Stimulated activated CD8-positive, alpha-beta memory T cell treated with anti-CD3 and anti-CD28 coated beads, Interleukin-12 subunit alpha, Interleukin-12 subunit beta, amount 100 ng/mL, for 1 hour (primary cell): ENCODE measurements around the gene COL15A1.
"Not testable (repeated sequence)": the region's sequence is repeated elsewhere in the genome, so short reads cannot be mapped to it uniquely, and the experiment has no call there.

Source experiments
- DNase-seq: peaks from one replicate; pipeline ENCODE4 v3.0.0-alpha.2; 2020; ENCODE audit warnings: low read depth

The COL15A1 gene

GRCh38 chr9:99079542-99079941 is 135.8 kb downstream of the COL15A1 start:
- DNase-seq: no peak

GRCh38 chr9:99083051-99083450 is 139.3 kb downstream of the COL15A1 start:
- DNase-seq: no peak

DNA sequence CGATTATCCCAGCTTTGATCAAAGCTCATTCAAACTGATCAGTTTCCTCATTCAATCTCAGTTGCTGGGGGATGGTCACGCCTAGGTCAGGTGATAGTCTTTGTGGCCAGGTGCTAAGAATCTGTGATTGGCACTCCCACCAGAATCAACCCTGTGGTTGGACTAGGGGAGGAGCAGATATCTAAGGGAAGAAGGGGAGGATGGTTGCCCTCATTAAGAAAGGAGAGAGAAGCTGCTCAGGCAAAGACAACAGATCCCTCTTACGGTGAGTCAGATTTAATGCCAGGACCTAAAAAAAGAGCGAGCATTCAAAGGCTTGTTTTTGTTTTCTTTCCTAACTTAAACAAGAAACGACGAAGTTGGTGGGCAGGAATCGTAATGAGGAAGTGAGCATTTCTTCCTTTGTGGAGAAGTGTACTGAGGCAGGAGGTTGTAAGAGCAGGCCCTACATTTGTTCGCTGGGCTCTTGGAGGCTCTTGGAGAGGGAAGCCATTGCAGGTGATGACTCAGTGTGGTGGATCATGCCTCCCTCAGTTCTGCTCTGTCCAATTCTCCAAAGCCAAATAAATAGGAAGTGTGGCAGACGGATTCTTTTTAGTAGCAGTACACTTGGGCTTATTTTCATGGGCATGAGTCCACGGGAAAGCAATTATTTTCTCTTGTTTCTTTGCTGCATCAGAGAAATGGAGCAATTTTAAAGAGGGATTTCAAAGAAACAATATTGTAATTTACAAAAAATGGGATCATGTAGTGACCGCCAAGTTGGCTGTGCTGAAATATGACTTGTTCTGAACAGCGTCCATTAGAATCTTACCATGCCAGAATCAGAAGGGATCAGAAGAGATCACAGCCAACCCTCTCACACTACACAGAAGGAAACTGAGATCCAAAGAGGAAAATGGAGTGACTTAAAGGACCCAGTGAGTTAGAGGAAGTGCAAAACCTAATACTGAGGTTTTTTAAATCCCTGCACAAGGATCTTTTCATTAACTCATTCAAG is 142.5 kb downstream of the COL15A1 start:
- no peak for DNase-seq

GRCh38 chr9:99087462-99087861 is 143.8 kb downstream of the COL15A1 start:
- no peak for DNase-seq

DNA sequence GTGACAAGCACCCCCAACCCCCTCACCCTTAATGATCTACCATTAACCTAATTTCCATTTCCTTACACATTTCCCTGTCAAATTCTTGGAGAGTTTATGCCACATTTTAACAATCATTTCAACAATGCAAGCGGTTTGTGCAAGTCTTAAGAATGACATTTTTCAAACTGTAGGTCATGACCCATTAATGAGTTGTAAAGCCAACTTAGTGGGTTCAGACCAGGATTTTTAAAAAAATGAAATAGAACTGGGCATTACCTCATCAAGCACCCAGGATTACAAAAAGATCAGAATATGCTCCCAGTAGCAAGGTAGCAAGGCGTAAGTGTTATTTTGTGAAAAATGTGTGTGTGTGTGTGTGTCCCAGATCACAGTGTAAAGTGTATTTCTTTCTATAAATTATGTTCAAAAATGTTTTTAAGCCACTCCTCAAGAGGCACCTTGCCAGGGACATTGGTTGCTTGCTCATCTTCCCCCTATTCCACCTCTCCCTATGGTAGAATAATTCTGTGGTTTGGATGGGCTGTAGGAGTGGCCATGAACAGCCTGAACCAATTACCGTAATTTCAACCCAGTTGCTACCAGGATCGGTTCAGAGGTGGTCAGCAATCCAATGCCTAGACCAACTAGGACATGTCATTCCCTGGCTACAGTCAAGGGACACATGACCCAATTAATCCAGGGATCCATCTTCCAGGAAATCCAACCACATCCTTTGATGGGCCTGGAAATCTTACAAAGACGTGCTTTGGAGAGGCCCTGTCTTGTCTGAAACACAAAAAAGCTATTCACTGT is 146.8 kb downstream of the COL15A1 start:
- no peak for DNase-seq

- no peak for DNase-seq
Observed at GRCh38 chr9:99092643-99093491, 149.2 kb downstream of the COL15A1 start.

DNA sequence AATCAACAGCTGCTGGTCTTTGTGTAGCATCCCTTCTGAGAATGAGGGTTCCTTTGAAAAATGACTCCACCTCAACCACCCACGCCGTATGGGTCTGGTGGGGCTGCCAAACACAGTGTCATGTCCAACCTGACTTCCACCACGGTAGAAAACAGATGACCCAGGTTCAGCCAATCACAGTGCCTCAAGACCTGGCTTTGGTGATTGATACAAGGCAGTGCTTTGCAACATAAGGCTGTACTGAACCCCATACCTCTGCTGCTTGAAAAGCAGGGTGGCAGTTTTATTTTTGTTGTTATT is 149.7 kb downstream of the COL15A1 start:
- no peak for DNase-seq

DNA sequence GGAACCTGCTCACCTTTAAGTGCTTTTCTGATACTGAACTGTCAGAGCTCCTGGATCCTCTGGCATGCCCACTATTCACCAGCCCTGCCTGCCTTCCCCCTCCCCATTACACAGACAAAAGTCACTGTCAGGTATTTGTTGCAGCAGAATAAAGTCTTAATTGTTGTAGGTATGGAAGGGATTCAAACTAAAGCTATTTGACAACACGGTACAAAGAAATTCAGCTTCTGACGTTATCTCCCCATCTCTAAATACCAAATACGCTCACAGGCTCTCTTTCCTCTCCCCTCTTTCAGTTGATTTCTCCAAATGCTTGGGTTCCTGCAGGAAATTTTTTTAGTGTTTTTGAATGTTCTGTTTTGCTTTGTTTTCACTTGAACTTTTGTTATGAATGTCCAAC is 151.9 kb downstream of the COL15A1 start:
- DNase-seq: no peak

- DNase-seq: no peak
Observed at GRCh38 chr9:99096409-99096808, 152.7 kb downstream of the COL15A1 start.

- DNase-seq: not testable (repeated sequence)
Observed at GRCh38 chr9:99099806-99100585, 156.3 kb downstream of the COL15A1 start.

GRCh38 chr9:99101271-99101670 is 157.6 kb downstream of the COL15A1 start:
- DNase-seq: no peak

DNA sequence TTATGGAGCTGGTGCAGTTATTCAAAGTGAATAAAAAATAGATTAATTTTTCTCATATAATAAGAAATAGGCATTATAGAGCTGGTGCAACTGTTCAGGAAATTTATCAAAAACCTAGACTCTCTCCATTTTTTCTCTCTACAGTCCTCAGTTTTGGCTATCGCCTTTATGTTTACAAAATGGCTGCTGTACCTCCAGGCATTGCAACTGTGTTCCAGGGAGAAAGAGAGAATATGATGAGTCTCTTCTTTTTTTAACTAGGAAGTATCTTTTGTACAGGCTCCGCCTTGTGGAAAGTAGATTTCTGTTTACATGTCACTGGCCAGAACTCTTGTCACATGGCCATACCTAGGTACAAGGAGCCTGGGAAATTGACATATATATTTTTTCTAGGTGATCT is 158.1 kb downstream of the COL15A1 start:
- no peak for DNase-seq

- no peak for DNase-seq
Observed at GRCh38 chr9:99103054-99103895, 159.6 kb downstream of the COL15A1 start.

DNA sequence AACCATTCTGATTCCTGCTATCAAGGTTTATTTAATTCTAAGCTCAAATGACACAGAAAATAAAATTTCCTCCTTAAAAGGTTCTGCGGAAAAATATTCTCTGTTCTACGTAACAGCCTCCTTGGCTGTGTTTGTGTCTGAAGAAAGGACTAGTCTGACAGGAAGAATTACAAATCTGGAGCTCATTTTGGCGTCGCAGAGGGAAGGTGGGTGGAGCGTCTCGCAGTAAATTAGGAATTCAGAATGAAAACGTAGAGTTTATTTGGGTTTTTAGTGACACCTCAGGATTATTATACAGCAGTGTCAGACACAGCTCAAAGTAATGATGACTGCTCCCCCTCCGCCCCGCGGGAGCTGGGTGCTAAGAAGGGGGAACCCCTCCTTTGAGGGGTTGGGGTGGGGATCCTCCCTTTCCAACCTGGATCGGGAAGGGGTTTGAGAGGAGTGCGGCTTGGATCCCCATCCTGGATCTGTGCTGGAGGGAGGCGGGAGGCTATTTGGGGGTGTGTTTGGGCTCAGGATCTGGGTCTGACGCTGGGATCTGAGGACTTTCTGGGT is 160.3 kb downstream of the COL15A1 start:
- DNase-seq: no peak

DNA sequence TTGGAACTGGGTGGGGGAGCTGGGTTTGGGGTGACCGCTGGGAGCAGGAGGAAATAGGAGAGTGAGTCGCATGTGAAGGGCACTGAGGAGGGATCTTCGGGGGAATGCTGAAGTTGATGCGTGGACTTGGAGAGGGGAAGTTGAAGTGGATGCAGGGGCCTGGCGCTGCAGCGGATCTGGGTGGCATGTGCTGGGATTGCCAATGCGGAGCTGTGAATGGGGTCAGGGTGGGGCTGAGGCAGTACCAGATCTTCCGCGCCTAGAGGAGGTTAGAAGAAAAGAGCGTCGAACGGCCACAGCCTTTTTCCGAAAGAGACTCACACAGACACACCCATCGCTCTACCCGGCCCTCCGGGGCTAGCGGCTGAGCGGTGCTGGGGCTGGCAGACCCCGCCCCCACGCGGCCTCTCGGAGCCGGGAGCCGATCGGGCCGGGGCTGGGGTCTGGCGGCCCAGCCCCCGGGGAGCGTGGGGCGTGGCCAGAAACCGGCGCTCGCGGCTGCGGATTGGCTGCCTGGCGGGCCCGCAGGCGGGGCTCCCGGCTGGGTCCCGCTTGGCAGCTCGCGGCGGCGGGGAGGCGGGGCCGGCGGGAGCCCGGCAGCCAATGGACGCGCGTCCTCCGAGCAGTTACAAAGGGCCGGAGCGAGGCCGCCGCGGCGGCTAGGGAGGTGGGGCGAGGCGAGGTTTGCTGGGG is 160.9 kb downstream of the COL15A1 start, which contains the start of gene TGFBR1:
TGFBR1 (plus strand) TSS at position 655 of the 693 bp plus-strand sequence. CDS start 93 bp downstream, outside the sequence.
- peak; percentile 78 for DNase-seq

DNA sequence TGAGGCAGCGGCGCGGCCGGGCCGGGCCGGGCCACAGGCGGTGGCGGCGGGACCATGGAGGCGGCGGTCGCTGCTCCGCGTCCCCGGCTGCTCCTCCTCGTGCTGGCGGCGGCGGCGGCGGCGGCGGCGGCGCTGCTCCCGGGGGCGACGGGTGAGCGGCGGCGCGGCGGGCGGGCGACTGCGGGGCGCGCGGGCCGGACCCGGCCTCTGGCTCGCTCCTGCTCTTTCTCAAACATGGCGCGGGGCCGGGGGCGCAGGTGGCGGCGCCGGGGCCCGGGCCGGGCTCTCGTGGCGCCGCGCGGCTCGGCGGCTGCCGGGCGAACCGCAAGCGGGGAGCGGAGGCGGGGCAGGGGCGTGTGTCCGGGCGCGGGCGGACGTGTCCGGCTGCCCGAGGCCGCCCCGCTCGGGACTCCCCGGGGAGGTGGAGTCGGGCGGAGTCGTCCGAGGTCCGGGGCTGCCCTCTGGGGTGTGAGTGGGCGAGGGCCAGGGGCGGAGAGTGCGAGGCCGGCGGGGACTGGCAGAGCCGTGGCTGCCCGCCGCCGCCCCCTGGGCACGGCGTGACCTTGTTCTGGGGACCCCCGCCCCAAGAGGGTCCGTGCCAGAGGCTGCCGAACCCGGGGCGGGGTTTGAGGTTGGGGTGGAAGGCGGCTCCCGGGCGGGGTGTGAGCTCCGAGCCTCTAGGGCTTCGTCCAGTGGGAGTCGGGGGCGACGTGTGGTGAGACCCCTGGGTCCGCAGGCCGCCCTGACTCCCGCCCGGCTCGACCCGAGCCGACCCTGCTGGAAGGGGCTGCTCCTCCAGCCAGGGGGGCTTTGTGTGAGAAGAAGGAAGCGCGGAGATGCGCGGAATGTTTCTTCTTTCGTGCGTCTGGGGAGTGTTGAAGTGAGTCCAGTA is 161.7 kb downstream of the COL15A1 start:
- DNase-seq: no peak

GRCh38 chr9:99106044-99106375 is 162.3 kb downstream of the COL15A1 start:
- no peak for DNase-seq

DNA sequence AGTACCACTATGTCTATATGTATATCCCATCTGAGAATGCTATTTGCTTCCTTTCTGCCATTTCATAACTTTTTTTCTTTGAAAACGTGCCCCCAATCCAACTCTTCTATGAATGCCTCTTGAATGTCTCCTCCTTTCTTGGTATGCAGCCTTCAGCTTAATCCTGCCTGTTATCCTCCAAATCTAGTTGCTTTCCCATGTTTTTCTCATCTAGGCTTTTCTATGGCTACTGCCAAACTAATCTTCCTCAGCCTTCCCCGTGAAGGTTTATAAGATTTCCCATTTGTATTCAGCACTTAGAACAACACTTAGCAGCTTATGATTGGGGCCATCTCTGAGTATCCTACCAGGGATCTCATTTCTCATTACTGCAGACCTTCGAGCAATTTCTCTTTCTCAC is 163.7 kb downstream of the COL15A1 start:
- no peak for DNase-seq
